ENCODE measurements around the gene CDC26. TPM values are rescaled to one million over a fixed set of nuclear protein-coding genes. Genes with fewer than 3 reads are reported as not detected.
"Not testable (repeated sequence)": the region's sequence is repeated elsewhere in the genome, so short reads cannot be mapped to it uniquely, and the experiment has no call there.

CDC26 gene
- total RNA-seq, 1 donor from 2014 or later, result 32.7 TPM

- DNase-seq (ENCODE audit: low spot score), result no peak
These were observed 34.2 kb downstream of the CDC26 start for GRCh38 chr9:113241161-113241560.

GRCh38 chr9:113238859-113239232 is 36.5 kb downstream of the CDC26 start:
- DNase-seq (ENCODE audit: low spot score), result no peak

DNA sequence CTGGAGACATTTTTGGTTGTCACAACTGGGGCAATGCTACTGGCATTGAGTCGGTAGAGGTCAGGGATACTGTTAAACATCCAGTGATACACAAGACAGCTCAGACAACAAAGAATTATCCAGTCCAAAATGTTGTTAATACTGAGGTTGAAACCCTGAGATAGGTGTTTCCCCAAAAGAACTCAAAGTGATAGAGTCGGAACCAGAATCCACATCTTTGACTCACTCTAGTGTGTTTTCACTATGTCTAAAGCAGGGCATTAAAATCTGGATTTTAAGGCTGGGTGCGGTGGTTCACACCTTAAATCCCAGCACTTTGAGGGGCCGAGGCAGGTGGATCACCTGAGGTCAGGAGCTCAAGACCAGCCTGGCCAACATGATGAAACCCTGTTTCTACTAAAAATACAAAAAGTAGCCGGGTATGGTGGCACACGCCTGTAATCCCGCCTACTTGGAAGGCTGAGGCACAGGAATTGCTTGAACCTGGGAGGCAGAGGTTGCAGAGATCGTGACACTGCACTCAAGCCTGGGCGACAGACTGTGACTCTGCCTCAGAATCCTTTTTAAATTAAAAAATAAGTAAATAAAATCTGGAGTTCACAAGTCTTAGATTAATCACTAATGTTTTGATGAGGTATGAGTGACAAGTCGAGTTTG is 37.0 kb downstream of the CDC26 start:
- DNase-seq (ENCODE audit: low spot score), result no peak

DNA sequence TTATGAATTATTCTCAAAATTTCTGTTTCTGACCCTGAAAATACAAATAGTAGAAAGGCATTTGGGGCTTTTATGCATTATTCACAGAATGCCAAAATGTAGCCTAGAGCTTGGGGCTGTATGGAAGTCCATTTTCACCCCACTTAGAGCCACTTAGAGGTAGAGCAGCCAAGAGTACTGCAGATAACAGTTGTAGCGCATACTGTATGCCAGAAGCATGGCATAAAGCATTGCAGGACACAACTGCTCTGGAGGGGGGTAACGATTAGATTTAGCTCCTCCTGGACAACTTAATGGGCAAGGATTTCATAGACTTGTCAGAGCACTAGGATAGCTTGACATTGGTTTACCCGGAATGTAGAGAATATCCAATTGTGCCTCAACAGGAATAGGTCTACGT is 38.3 kb downstream of the CDC26 start:
- DNase-seq (ENCODE audit: low spot score), result no peak

GRCh38 chr9:113235701-113236255 is 39.6 kb downstream of the CDC26 start:
- DNase-seq (ENCODE audit: low spot score), result not testable (repeated sequence)

GRCh38 chr9:113231701-113232100 is 43.7 kb downstream of the CDC26 start:
- DNase-seq (ENCODE audit: low spot score), result no peak

GRCh38 chr9:113228130-113228665 is 47.2 kb downstream of the CDC26 start:
- no peak for DNase-seq (ENCODE audit: low spot score)

DNA sequence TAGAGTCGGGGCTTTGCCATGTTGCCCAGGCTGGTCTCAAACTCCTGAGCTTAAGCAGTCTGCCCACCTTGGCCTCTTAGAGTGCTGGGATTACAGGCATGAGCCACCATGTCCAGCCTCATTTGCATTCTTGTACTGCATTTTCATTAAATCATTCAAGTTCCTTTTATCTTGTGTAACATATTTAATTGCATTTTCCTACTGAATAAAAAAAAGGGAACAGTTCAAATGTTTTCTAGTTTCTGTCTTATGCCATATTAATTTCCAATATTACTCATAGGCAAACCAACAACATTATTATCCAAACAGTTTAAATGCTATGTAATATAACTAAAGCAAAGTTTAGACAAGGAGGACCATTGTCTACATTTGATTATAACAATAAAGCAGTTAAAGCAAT is 47.9 kb downstream of the CDC26 start:
- DNase-seq (ENCODE audit: low spot score), result no peak

DNA sequence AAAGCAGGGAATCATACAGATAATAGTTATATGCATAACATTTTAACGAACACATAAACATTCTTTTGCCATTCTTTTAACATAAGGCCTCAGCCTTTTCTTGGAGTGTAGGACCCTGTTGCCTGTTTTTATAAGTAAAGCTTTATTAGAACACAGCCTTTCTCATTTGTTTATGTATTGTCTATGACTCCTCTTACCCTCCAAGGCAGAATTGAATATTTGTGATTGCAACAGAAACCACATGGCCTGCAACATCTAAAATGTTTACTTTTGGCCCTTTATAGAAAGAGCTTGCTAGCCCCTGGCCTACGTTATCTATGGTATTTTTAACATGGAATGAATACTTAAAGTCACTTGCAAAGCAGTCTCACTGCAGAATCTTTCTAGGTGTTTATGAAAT is 51.4 kb downstream of the CDC26 start:
- no peak for DNase-seq (ENCODE audit: low spot score)

- DNase-seq (ENCODE audit: low spot score), result no peak
These were observed 52.9 kb downstream of the CDC26 start for GRCh38 chr9:113222482-113222841.

DNA sequence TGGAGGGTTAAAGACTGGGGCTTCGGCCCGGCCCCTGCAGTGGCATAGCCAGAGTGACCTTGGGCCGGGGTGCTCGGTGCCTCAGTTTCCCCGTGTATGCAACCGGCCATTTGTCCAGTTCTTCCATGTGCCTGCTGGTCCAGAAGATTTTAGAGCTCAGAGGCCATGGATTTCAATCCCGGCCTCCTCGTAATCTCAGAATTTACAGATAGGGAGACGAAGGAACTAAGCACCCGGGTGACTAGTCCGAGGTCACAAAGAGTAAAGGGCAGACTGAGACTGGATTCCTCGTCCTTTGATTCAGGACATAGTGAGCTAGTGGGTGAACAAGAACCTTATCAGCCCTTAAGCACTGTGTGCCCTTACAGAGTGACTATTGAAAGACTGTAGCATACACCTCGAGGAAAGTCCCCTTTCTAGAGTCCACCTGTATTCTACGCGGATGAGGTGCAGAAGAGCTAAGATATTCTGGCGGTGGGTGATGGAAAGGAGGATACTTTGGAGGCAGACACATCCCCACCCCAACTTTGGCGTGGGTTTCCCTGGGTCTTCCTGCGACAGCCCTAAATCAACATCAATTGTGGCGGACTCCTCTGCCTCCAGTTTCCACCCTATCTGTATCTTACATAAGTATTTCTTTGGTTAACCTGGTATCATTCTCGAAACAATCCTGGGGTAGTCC is 53.4 kb downstream of the CDC26 start:
- no peak for DNase-seq (ENCODE audit: low spot score)

DNA sequence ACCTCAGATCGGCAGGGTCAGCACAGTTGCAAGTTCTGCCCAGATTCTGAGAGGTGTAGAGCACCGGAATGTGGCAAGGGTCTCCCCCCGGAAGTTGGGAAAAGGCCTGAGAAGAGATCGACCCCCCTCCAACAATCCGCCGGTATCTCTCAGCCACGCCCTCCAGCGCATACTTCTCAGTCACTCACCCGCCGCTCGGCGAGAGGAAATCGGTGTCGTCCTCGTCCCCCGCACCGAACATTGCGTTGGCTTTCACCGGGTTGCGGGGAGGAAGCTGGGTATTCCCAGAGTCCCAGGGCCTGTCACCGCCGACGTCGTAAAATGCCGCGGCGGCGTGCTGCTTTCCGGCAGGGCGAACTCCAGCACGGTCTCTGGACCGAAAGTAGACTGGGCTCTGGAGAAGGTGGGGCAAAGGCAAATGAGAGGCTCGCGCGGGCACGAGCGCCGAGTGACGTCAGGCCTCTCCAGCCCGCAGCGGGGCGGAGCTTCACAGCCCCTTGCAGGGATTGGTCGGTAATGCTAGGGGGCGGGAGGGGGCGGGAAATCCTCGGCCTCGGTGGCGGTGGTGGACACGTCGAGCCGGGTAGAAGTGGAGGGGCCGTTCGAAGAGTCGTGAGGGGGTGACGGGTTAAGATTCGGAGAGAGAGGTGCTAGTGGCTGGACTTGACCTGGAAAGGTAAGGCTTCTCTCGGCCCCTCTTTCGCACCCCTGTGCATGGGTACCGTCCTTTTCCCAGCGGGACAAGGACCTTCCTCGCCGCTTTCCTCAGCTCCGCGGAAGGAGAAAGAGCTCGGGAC is 54.2 kb downstream of the CDC26 start, which contains the start of the genes FKBP15 and SLC31A1:
Gene FKBP15 (minus strand): TSS at position 275 of the 797 bp plus-strand sequence. CDS start 34 bp downstream, at position 241.
Gene SLC31A1 (plus strand): TSS at position 542 of the 797 bp plus-strand sequence. CDS start 34,605 bp downstream, outside the sequence.
- DNase-seq (ENCODE audit: low spot score), result peak; percentile 99

DNA sequence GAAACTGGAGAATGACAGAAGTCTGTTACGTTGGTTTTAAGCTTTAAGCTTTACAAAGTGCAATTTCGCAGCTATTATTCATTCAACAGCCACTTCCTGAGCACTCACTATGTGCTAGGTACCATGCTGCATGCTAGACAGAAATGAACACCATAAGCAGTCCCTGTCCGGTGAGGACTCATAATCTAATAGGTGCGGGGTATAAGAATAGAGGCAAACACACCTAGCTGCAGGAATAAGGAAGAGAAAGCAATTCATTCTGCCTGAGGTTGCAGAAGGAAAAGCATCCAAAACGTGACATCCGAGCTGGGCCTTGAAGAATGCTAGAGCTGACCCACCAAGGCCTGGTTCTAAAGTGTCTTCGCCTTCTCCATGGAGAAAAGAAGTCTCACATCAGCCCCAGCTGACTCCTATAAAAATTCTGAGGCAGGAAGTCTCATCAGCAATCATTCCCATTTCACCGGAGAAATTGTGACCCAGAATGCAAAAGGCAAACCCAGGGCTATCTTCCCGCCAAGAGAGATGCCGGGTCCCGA is 54.8 kb downstream of the CDC26 start:
- no peak for DNase-seq (ENCODE audit: low spot score)

DNA sequence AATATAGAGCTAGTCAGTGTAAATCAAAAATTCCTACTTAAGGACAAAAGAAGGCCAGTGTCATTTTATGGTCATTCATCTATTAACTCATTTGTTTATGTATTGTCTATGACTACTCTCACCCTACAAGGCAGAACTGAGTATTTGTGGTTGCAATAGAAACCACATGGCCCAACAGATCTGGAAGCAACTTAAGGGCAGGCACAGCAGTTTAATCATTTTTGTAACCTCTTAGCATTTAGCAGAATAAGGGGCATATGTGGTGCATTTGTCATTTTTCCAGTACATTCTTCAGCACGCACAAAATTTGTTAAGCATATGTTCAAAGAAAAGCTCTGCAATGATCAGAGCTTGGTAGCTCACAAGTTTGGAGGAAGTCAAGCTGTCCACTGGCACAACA is 55.4 kb downstream of the CDC26 start:
- DNase-seq (ENCODE audit: low spot score), result no peak

DNA sequence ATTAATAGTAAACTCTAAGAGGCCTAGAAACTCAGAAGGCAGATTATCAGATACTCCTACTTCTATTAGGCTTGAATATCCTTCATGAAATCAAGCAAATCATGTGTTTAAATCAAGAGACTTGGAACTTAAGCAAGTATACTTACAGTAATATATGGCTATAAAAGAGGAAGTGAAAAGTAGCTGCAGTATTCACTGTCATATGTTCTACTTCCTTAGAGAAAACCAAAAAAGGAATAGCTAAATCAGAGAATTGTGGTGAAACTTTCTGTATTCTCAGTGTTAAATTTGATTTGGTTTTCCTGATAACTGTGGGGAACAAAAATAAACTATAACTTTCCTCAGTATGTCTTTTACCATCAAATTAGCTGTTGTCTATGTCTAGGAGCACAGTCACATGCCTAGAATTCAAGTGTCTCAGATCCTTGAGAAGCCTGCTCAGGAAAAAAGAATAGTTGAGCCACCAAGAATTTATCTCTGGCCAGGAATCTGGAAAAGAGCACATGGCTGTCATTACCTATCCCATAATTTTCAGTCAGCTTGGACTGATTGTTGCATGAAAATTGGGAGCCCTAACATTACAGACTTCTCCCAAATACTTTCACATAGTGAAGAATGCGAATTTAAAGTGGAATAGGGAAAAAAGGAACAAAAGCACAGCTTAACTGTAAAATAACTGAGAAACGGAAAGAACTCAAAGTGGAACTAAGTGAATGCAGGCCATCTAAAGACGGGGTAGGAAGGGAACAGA is 56.0 kb downstream of the CDC26 start:
- no peak for DNase-seq (ENCODE audit: low spot score)

Other genes starting within 250 kb of the CDC26 start
- 2.0 TPM for gene ZFP37, start 218.8 kb downstream of the CDC26 start, total RNA-seq
- gene SLC31A2, start 124.6 kb downstream of the CDC26 start, total RNA-seq, result 62.4 TPM
- gene FKBP15, start 54.3 kb downstream of the CDC26 start, total RNA-seq, result 37.3 TPM
- gene SLC31A1, start 54.0 kb downstream of the CDC26 start, total RNA-seq, result 34.6 TPM
- 18.3 TPM for gene PRPF4, start 86 bp upstream of the CDC26 start, total RNA-seq
- not detected for gene RNF183, start 27.8 kb upstream of the CDC26 start, total RNA-seq
- 4.9 TPM for gene WDR31, start 64.7 kb upstream of the CDC26 start, total RNA-seq
- gene BSPRY, start 74.0 kb upstream of the CDC26 start, total RNA-seq, result 0.19 TPM
- gene HDHD3, start 101.4 kb upstream of the CDC26 start, total RNA-seq, result 15.4 TPM
- 52.8 TPM for gene ALAD, start 125.7 kb upstream of the CDC26 start, total RNA-seq
- 26.4 TPM for gene POLE3, start 135.1 kb upstream of the CDC26 start, total RNA-seq
- 0.45 TPM for gene C9orf43, start 135.2 kb upstream of the CDC26 start, total RNA-seq
- gene RGS3, start 188.2 kb upstream of the CDC26 start, total RNA-seq, result 116 TPM

Data from mesenteric fat pad (tissue), 1 donor.